Body of pancreas (tissue), 4 donors: Measurements from ENCODE around the gene EOGT. TPM values are rescaled to one million over a fixed set of nuclear protein-coding genes. Genes with fewer than 3 reads are reported as not detected.

ENCODE experiments used
- ATAC-seq: fragments of 150-250 bp; one replicate; pipeline ENCODE4 v1.9.1; 2016
- DNase-seq, 4 donors: peaks; one replicate each; pipeline ENCODE4 v3.0.0-alpha.2; 2019
- H3K27ac ChIP-seq, 4 donors: fragments of 200-600 bp; sonication (generic); 1 replicate in 3 of 4; 2 replicates in 1 of 4; pipeline versions ENCODE4 v1.5.1 to v1.6.1; 2016 to 2019; ENCODE audit warnings: mild to moderate bottlenecking in 1 of 4, mixed read lengths in 1 of 4, moderate library complexity in 1 of 4
- H3K27me3 ChIP-seq, 2 donors: fragments of 200-600 bp; sonication (generic); one replicate each; pipeline ENCODE4 v1.6.0; 2016; ENCODE audit warnings: mild to moderate bottlenecking in 1 of 2
- H3K36me3 ChIP-seq, 2 donors: fragments of 200-600 bp; sonication (generic); replicated peaks in 1 of 2; 2 replicates each; pipeline ENCODE4 v1.5.1; 2016; ENCODE audit warnings: low read depth in 2 of 2; ENCODE audit not compliant: insufficient read depth in 1 of 2
- H3K4me1 ChIP-seq: fragments of 200-600 bp; sonication (generic); one replicate; pipeline ENCODE4 v1.6.0; 2016
- H3K4me3 ChIP-seq, 2 donors: fragments of 200-600 bp; sonication (generic); 1 replicate in 1 of 2; 2 replicates in 1 of 2; pipeline ENCODE4 v1.5.1; 2016 to 2019
- H3K9me3 ChIP-seq, 3 donors: fragments of 200-600 bp; sonication (generic); 1 replicate in 2 of 3; 2 replicates in 1 of 3; pipeline ENCODE4 v1.5.1; 2016
- POLR2A ChIP-seq, 3 donors: fragments of 450-650 bp; IDR thresholded peaks; one replicate each; pipeline ENCODE4 v1.6.1; 2016; ENCODE audit warnings: antibody characterized with exemption in 3 of 3, mild to moderate bottlenecking in 2 of 3
- WGBS, 2 donors: methylation state at CpG; one replicate each; pipeline ENCODE4 v1.1.5; 2017; 5-methylcytosine and 5-hydroxymethylcytosine counted together
- intact Hi-C: fragments of 100-400 bp; cut with DNase I; formaldehyde crosslinking; loops from one replicate; pipeline ENCODE4 v1.15.1; 2023
- microRNA counts, 2 donors: library from miRNA; unstranded; fragments of <30 nt; microRNA quantifications; one replicate each; lab custom pipeline; 2017
- microRNA-seq, 2 donors: library from miRNA; unstranded; fragments of <30 nt; microRNA quantifications; one replicate each; pipeline ENCODE4, GENCODE V29; 2016; ENCODE audit warnings: borderline number of aligned reads in 2 of 2, borderline replicate concordance in 2 of 2
- small RNA-seq: library from RNA; depleted of rRNA; stranded (forward); fragments of <200 nt; gene quantifications from one replicate; pipeline ENCODE3, GENCODE V24; 2016
- total RNA-seq, 2 donors: library from RNA; depleted of rRNA; stranded (reverse); fragments of >200 nt; gene quantifications; one replicate each; pipeline ENCODE4 v1.1.0, GENCODE V29; 2016
- TF ChIP-seq, protein P1 (sequence below), 7 experiments: fragments of 450-650 bp in 4 of 7; fragments of 200-600 bp in 3 of 7; sonication (generic) in 3 of 7; IDR thresholded peaks; one replicate each; pipeline ENCODE4 v1.5.1; 2016 to 2019; ENCODE audit warnings: antibody characterized with exemption in 7 of 7

Gene EOGT
- total RNA-seq, 2 donors from 2014 or later = 9.9 to 15.6 TPM

DNA sequence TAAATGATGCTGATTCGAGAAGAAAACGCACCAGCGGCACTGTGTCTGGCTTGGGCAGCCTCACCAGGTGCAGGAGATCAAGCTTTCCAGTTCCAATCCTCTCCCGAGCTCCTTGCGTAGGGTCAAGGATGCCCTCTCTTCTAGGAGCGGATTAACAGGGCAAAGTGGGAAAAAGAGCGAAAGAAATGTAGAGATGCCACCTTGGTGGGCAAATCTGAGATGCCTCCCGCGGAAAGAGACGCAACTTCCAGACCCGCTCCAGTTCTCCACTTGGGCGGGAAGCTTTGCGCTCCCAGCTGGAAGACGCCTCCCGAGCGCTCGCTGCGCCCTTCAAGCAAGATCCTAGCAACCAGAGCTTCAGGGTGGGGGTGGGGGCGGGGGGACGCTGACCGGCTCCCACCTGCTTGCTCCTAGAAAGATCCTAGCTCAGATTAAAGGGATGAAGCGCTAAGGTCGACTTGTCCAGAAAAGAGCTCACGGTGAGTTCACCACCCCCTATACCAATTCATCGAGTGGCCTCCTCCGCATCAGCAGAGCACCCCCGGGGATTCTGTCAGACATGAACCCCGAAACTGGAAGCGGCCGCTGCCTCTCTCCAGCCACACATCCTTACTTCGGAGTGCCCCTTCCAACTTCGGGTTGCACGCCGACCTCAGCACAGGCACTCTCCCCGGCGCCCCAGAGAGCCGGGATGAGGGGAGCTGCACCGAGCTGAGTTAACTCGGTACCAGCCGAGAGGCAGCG, 81.9 kb downstream of the EOGT start:
- no peak for ATAC-seq
- no peak overlapping the region for H3K4me3 ChIP-seq
- 4 to 11% methylated on average over 10 to 41 of the region's 41 CpGs for WGBS, 2 donors
- peaks cover 11% of the 10 kb centered on the region for H3K4me1 ChIP-seq
- no peaks in the 10 kb centered on the region for H3K9me3 ChIP-seq
- TF ChIP-seq, protein P1, sequence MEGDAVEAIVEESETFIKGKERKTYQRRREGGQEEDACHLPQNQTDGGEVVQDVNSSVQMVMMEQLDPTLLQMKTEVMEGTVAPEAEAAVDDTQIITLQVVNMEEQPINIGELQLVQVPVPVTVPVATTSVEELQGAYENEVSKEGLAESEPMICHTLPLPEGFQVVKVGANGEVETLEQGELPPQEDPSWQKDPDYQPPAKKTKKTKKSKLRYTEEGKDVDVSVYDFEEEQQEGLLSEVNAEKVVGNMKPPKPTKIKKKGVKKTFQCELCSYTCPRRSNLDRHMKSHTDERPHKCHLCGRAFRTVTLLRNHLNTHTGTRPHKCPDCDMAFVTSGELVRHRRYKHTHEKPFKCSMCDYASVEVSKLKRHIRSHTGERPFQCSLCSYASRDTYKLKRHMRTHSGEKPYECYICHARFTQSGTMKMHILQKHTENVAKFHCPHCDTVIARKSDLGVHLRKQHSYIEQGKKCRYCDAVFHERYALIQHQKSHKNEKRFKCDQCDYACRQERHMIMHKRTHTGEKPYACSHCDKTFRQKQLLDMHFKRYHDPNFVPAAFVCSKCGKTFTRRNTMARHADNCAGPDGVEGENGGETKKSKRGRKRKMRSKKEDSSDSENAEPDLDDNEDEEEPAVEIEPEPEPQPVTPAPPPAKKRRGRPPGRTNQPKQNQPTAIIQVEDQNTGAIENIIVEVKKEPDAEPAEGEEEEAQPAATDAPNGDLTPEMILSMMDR (IDR thresholded peaks at IDR 0.05) = no peak
- no peak for TF ChIP-seq POLR2A (IDR thresholded peaks at IDR 0.05)
- H3K27me3 ChIP-seq = peaks cover 0 to 9% of the 10 kb centered on the region in 2 donors
- no peaks in the 10 kb centered on the region for H3K36me3 ChIP-seq
- no peak overlapping the region for H3K27ac ChIP-seq
- DNase-seq = no peak
- intact Hi-C loops = no loop called here

MicroRNAs within 50 kb of the gene (microRNA counts, 767-probe panel; counts per million panel counts)
- microRNA hsa-miR-3136-5p (lab: Ali Mortazavi, UCI) = 0 to 736 counts per million in 2 donors

Small RNAs within 50 kb of the gene (microRNA-seq; reads per million reads assigned to microRNA genes)
- 0.45 to 0.47 reads per million in 2 donors for gene MIR3136

Small RNAs within 50 kb of the gene (small RNA-seq; reads per million reads assigned to genes)
- gene MIR3136 = not detected

Other genes with a start within 250 kb of the EOGT start
- under 1 TPM in 1 of 2 donors, not detected in 1; 0.99 TPM for gene TAFA4, start 81.1 kb downstream of the EOGT start, total RNA-seq
- 10 to 100 TPM; 16.8 to 17.1 TPM for gene TMF1, start 38.6 kb upstream of the EOGT start, total RNA-seq
- gene UBA3, start 66.7 kb upstream of the EOGT start, total RNA-seq = 10 to 100 TPM; 23.3 to 47.5 TPM
- 10 to 100 TPM; 34.6 to 73.9 TPM for gene ARL6IP5, start 71.3 kb upstream of the EOGT start, total RNA-seq
- under 1 TPM in 1 of 2 donors, not detected in 1; 0.33 TPM for gene LMOD3, start 108.9 kb upstream of the EOGT start, total RNA-seq